Gastrocnemius medialis (tissue), 4 donors: Measurements from ENCODE around the gene FARS2. TPM values are rescaled to one million over a fixed set of nuclear protein-coding genes. Genes with fewer than 3 reads are reported as not detected.

Experiments used
- ATAC-seq, 2 donors: fragments of 150-250 bp; one replicate each; pipeline ENCODE4 v1.9.1; 2016
- DNase-seq, 2 donors: peaks; one replicate each; pipeline ENCODE4 v3.0.0-alpha.2; 2019
- H3K27ac ChIP-seq, 4 donors: fragments of 200-600 bp; sonication (generic); 1 replicate in 1 of 4; 2 replicates in 3 of 4; pipeline ENCODE4 v1.5.1; 2016 to 2018; ENCODE audit warnings: mild to moderate bottlenecking in 2 of 4, moderate library complexity in 1 of 4
- H3K27me3 ChIP-seq, 3 donors: fragments of 200-600 bp; sonication (generic) in 2 of 3; 1 replicate in 1 of 3; 2 replicates in 2 of 3; pipeline versions ENCODE4 v1.5.1 to v1.6.0; 2016 to 2019; ENCODE audit warnings: mild to moderate bottlenecking in 1 of 3, moderate library complexity in 1 of 3
- H3K36me3 ChIP-seq, 2 donors: fragments of 200-600 bp; sonication (generic) in 1 of 2; one replicate each; pipeline ENCODE4 v1.5.1; 2017 to 2018
- H3K4me1 ChIP-seq, 2 donors: fragments of 200-600 bp; sonication (generic) in 1 of 2; one replicate each; pipeline ENCODE4 v1.5.1; 2016 to 2017; ENCODE audit warnings: mild to moderate bottlenecking in 2 of 2
- H3K4me3 ChIP-seq, 4 donors: fragments of 200-600 bp; sonication (generic) in 3 of 4; 1 replicate in 1 of 4; 2 replicates in 3 of 4; pipeline ENCODE4 v1.5.1; 2016 to 2019; ENCODE audit warnings: mild to moderate bottlenecking in 2 of 4
- H3K9me3 ChIP-seq, 3 donors: fragments of 200-600 bp; sonication (generic) in 2 of 3; 1 replicate in 1 of 3; 2 replicates in 2 of 3; pipeline ENCODE4 v1.5.1; 2016 to 2019
- POLR2A ChIP-seq, 2 donors: fragments of 450-650 bp; IDR thresholded peaks; one replicate each; pipeline ENCODE4 v1.6.1; 2017; ENCODE audit warnings: antibody characterized with exemption in 2 of 2, mild to moderate bottlenecking in 2 of 2, moderate library complexity in 2 of 2
- in situ Hi-C, 4 donors: fragments of 200-750 bp; cut with MboI; loops; one replicate each; pipeline versions ENCODE4 v1.15.0 to v1.8.0; 2017; ENCODE audit warnings: low sequenced_read_pairs in 4 of 4
- intact Hi-C: fragments of 100-400 bp; cut with DNase I; formaldehyde crosslinking; loops from one replicate; pipeline ENCODE4 v1.15.1; 2023; ENCODE audit warnings: low total_unique reads
- total RNA-seq, 4 donors: library from RNA; depleted of rRNA; stranded (reverse); fragments of >200 nt; gene quantifications; one replicate each; pipeline versions ENCODE4 v1.1.0 to v1.2.3, GENCODE V29; 2016
- TF ChIP-seq, protein P1 (sequence below), 5 experiments: fragments of 450-650 bp in 3 of 5; fragments of 200-600 bp in 2 of 5; sonication (generic) in 2 of 5; IDR thresholded peaks in 4 of 5; conservative IDR thresholded peaks in 1 of 5; 1 replicate in 4 of 5; 2 replicates in 1 of 5; pipeline ENCODE4 v1.5.1; 2016 to 2019; ENCODE audit warnings: antibody characterized with exemption in 5 of 5, mild to moderate bottlenecking in 3 of 5, moderate library complexity in 3 of 5

Gene FARS2
- total RNA-seq, 4 donors from 2014 or later, result 13.6 to 24.0 (median 15.8) TPM

DNA sequence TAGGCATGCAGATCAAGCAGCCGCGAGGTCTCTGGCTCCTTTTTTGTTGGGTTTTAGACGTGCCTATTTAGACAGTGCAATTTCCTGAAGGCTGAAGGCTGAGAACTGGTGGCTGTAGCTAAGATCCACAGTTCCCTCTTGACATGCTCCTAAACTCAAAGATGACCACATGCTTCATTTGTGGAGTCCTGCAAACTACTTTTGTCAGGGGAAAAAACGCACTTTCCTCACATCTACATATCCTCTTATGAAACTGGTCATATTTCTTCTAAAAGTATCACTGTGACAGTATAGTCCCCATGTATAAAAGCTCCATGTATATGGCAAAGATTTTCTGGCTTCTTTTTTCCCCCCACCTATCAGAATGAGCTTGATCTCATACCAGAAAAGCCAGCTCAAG is 31.2 kb upstream of the FARS2 start:
- intact Hi-C loops (no loop called here), in situ Hi-C loops (no loop called here)
- DNase-seq, result no peak
- ATAC-seq, result no peak
- H3K9me3 ChIP-seq, result no peaks in the 10 kb centered on the region
- peaks cover 10 to 15% of the 10 kb centered on the region in 2 donors for H3K4me1 ChIP-seq
- TF ChIP-seq, protein P1, sequence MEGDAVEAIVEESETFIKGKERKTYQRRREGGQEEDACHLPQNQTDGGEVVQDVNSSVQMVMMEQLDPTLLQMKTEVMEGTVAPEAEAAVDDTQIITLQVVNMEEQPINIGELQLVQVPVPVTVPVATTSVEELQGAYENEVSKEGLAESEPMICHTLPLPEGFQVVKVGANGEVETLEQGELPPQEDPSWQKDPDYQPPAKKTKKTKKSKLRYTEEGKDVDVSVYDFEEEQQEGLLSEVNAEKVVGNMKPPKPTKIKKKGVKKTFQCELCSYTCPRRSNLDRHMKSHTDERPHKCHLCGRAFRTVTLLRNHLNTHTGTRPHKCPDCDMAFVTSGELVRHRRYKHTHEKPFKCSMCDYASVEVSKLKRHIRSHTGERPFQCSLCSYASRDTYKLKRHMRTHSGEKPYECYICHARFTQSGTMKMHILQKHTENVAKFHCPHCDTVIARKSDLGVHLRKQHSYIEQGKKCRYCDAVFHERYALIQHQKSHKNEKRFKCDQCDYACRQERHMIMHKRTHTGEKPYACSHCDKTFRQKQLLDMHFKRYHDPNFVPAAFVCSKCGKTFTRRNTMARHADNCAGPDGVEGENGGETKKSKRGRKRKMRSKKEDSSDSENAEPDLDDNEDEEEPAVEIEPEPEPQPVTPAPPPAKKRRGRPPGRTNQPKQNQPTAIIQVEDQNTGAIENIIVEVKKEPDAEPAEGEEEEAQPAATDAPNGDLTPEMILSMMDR (IDR thresholded peaks at IDR 0.05 in 4 of 5, conservative IDR thresholded peaks at IDR 0.05 in 1 of 5), result no peak
- no peaks in the 10 kb centered on the region for H3K27me3 ChIP-seq
- no peak overlapping the region for H3K4me3 ChIP-seq
- no peak overlapping the region for H3K27ac ChIP-seq
- no peaks in the 10 kb centered on the region for H3K36me3 ChIP-seq

DNA sequence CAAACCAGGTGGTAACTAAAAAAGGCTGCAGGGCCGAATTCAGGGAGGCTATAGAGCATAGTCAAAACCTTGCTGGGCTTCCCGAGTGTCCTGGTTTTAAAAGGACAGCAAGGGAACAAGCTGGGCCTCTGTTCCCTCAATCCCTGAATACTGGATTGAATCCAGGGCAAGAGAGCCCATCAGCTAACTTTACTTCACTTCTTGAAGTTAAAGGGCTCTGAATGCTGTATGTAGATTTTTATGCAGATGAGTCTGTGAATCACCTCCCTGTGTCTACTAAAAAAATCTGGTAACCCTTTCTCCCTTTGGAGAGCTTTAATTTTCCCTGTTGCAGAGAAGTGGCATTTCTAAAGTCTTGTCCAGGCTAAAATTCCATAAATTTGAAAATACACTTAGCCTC is 30.0 kb upstream of the FARS2 start:
- ATAC-seq, result peak in 1 of 2 donors; percentile 23
- H3K4me1 ChIP-seq, result peaks cover 10 to 15% of the 10 kb centered on the region in 2 donors
- in situ Hi-C loops (no loop called here), intact Hi-C loops (no loop called here)
- no peaks in the 10 kb centered on the region for H3K27me3 ChIP-seq
- no peak for DNase-seq
- TF ChIP-seq, protein P1 (IDR thresholded peaks at IDR 0.05 in 4 of 5, conservative IDR thresholded peaks at IDR 0.05 in 1 of 5), result no peak
- no peak for TF ChIP-seq POLR2A (IDR thresholded peaks at IDR 0.05)
- peak overlapping the region in 1 of 4 donors; percentile 5 for H3K27ac ChIP-seq
- H3K9me3 ChIP-seq, result no peaks in the 10 kb centered on the region
- H3K4me3 ChIP-seq, result no peak overlapping the region
- no peaks in the 10 kb centered on the region for H3K36me3 ChIP-seq

GRCh38 chr6:5234874-5235273 is 26.4 kb upstream of the FARS2 start:
- no peak for DNase-seq
- no peak for TF ChIP-seq POLR2A (IDR thresholded peaks at IDR 0.05)
- TF ChIP-seq, protein P1 (IDR thresholded peaks at IDR 0.05 in 4 of 5, conservative IDR thresholded peaks at IDR 0.05 in 1 of 5), result no peak
- Histone ChIP-seq H3K36me3 (no peaks in the 10 kb centered on the region), H3K27me3 (no peaks in the 10 kb centered on the region), H3K4me1 (peaks cover 10 to 15% of the 10 kb centered on the region in 2 donors), H3K4me3 (no peak overlapping the region), H3K27ac (no peak overlapping the region), H3K9me3 (no peaks in the 10 kb centered on the region)
- intact Hi-C loops, result no loop called here
- no peak for ATAC-seq
- in situ Hi-C loops, result no loop called here

GRCh38 chr6:5235830-5236229 is 25.5 kb upstream of the FARS2 start:
- Histone ChIP-seq H3K27me3 (no peaks in the 10 kb centered on the region), H3K4me1 (peaks cover 10 to 15% of the 10 kb centered on the region in 2 donors), H3K27ac (no peak overlapping the region), H3K36me3 (no peaks in the 10 kb centered on the region), H3K4me3 (no peak overlapping the region), H3K9me3 (no peaks in the 10 kb centered on the region)
- in situ Hi-C loops, result no loop called here
- DNase-seq, result no peak
- ATAC-seq, result no peak
- no peak for TF ChIP-seq POLR2A (IDR thresholded peaks at IDR 0.05)
- TF ChIP-seq, protein P1 (IDR thresholded peaks at IDR 0.05 in 4 of 5, conservative IDR thresholded peaks at IDR 0.05 in 1 of 5), result no peak
- intact Hi-C loops, result no loop called here

- no peak overlapping the region for H3K27ac ChIP-seq
- in situ Hi-C loops, result no loop called here
- DNase-seq, result no peak
- intact Hi-C loops, result no loop called here
- H3K36me3 ChIP-seq, result no peaks in the 10 kb centered on the region
- ATAC-seq, result no peak
- no peak for TF ChIP-seq POLR2A (IDR thresholded peaks at IDR 0.05)
- TF ChIP-seq, protein P1 (IDR thresholded peaks at IDR 0.05 in 4 of 5, conservative IDR thresholded peaks at IDR 0.05 in 1 of 5), result no peak
- no peaks in the 10 kb centered on the region for H3K4me1 ChIP-seq
- no peak overlapping the region for H3K4me3 ChIP-seq
- no peaks in the 10 kb centered on the region for H3K27me3 ChIP-seq
- no peaks in the 10 kb centered on the region for H3K9me3 ChIP-seq
Measured at GRCh38 chr6:5237805-5238204, 23.5 kb upstream of the FARS2 start.
